HG03139 (cell line): ENCODE measurements around the gene P2RX5.

Experiments used
- ATAC-seq: cut with Tn5 transposase; IDR thresholded peaks from one replicate; pipeline ENCODE4 v1.9.1; 2021; ENCODE audit not compliant: unreplicated experiment

The P2RX5 gene

GRCh38 chr17:3657874-3658783 is 37.8 kb downstream of the P2RX5 start:
- no peak for ATAC-seq

GRCh38 chr17:3657588-3657869 is 38.4 kb downstream of the P2RX5 start:
- no peak for ATAC-seq

GRCh38 chr17:3656755-3657587 is 39.0 kb downstream of the P2RX5 start:
- ATAC-seq = no peak

- no peak for ATAC-seq
Observed at GRCh38 chr17:3656353-3656752, 39.6 kb downstream of the P2RX5 start.

- no peak for ATAC-seq
Observed at GRCh38 chr17:3655766-3656165, 40.2 kb downstream of the P2RX5 start.

DNA sequence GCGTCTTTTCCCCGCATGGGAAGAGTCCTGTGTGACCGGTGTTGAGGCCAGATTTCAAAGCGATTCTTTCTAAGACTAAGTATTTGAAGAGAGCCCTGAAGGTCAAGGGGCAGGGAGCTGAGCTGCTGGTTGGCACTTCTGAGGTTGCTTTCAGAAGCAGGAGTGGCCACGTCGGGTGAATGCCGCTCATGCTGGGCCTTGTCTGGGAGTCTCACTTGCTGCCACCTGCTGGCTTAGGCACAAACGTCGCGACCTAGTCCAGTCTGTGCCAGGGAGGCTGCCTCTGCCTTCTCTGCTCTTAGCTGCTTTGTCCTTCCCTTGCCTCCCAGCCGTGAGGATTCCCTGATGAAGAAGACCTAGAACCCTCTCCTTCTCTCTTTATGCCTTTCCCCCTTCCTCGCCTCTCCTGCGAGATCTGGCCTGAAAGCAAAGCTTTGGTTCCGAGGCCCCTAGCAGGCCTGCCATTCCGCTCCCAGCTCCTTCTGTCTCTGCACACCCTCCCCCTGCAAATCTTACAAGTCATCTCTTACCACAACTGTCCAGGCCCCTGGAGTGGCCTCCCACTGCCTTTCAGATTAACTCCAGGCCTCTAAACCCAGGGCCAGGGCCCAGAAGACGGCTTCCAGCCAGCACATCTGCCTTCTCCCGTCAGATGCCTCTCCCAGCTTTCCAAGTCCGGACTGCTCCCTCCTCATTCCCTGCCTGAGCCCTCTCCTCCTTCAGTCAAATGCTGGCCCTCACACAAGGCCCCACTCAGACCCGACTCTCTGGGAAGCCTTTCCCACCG is 48.0 kb downstream of the P2RX5 start:
- ATAC-seq = no peak

DNA sequence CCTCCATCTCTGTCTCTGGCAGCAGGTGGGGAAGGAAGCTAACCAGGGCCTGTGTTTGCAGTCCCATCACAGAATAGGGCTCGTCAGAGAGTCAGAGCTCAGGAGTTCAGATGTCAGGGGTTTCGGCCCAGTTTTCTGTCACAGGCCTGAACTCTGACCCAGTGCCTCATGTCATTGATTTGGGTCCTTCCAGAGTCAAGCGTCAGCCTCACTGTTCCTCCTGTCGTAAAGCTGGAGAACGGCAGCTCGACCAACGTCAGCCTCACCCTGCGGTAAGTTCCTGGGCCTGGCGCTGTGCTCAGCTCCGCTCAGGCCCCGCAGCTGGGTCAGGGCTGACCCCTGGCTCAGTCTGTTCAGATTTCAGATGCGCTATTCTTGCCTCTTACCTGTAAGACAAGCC is 48.7 kb downstream of the P2RX5 start:
- ATAC-seq = no peak

DNA sequence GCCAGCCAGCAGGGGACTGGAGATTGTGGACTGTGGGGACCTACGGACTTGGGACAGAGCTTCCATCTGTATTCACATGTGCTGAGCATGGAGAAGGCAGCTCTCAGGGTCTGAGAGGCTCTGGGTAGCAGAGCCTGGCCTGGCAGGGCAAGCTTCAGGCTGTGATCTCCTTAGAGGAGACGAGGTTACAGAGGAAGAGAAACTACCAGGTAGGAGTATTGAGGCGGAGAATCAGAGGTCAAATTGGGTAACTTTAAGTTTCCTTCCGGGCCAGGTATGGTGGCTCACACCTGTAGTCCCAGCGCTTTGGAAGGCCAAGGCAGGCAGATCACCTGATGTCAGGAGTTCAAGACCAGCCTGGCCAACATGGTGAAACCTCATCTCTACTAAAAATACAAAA is 50.6 kb downstream of the P2RX5 start:
- ATAC-seq = no peak

DNA sequence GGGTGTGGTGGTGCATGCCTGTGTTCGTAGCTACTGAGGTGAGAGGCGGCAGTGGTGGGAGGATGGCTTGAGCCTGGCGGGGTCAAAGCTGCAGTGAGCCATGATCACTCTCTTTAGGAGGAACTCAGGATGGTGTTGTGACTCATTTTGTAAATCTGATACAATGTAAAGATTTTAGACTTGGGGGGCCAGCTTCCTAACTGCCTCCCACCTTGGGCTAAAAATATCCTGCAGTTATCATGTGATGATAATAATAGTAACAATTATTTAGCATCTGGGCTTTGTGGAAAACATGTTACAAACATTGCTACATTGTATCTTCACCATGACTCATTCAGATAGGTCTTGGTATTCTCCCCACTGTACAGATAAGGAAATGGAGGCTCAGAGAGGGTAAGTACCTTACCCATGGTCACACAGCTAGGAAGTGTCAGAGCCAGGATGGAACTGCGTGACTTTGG is 52.0 kb downstream of the P2RX5 start:
- no peak for ATAC-seq

DNA sequence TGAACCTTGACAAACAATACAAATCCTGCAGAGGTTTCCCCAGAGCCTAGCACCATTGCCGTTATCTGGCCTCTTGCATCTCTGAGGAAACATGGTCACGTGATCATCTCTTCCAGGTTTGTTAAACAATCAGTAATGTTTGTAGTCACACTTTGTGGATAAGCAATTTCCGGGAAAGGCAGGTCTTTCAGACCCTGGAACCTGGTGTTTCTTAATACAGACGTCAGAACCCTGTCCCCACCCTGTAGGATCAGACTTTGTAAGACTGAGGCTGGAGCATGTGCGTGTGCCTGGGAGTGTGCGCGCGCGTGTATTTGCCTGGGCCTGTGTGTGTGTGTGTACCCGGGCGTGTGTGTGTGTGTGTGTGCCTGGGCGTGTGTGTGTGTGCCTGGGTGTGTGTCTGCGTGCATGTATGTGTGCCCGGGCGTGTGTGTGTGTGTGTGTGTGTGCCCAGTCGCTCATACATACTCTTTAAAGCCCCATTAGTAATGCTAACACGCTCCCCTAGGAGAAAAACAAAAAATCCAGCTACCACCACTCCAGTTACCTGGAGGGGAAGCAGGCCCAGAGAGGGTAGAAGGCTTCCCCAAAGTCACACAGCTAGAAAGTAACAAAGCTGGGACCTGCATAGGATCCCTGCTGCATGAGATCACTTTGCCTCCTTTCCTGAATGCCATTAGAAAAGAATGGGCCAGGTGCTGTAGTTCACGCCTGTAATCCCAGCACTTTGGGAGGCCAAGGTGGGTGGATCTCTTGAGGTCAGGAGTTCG is 54.1 kb downstream of the P2RX5 start:
- ATAC-seq = no peak

GRCh38 chr17:3641014-3641413 is 54.9 kb downstream of the P2RX5 start:
- no peak for ATAC-seq

DNA sequence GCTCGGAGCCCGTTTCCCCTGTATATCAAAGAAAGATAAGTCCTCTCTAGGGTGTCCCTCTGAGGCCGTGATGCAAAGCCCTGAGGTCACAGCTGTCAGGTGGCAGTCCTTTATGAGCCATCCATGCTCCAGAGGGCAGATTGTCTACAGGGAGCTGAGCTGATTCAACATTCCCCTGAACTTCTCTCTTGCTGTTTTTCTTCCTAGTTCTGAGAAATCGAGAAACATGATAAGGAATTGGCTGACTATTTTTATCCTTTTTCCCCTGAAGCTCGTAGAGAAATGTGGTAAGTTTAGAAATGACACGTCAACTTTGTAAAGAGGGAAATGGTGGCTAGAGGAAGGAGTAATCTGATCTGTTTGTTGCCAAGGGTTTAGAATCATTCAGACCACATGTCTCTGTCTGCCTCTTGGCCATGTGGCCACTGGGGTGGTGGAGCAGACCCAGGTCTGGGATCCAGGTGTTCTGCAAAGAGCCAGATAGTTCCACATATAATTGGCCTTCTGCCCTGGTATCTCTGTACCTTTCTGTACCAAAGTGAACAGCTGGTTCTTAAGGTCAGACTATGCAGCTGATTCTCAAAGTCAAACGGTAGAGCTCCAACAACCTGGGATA is 55.9 kb downstream of the P2RX5 start:
- no peak for ATAC-seq

GRCh38 chr17:3636908-3637373 is 59.0 kb downstream of the P2RX5 start:
- peak; percentile 6 for ATAC-seq

- ATAC-seq = peak; percentile 93
Observed at GRCh38 chr17:3636154-3636907, 59.6 kb downstream of the P2RX5 start, which contains the start of the genes CTNS and SHPK. Gene CTNS, plus strand, starts transcription at chr17:3636760. Its CDS starts 3,447 bp downstream, at chr17:3640207. Gene SHPK, minus strand, starts transcription at chr17:3636250. Its CDS starts 31 bp downstream, at chr17:3636219.

- ATAC-seq = no peak
Observed at GRCh38 chr17:3635474-3636153, 60.3 kb downstream of the P2RX5 start.

DNA sequence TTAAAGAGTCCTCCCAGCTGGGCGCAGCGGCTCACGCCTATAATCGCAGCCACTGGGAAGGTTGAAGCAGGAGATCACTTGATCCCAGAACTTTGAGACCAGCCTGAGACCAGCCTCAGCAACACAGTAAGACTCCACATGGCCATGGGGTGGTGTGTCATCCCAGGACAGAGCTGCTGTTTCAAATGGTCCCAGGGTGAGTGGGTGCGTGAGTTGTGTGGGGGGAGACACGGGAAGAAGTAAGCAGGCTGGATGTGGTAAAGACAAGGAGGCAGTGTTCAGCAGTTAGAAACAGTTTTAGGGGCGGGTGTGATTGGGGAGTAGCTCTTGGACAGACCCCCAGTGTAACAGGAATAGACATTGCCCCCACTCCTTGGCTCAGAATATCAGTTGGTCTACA is 63.7 kb downstream of the P2RX5 start:
- no peak for ATAC-seq

GRCh38 chr17:3630781-3631180 is 65.2 kb downstream of the P2RX5 start:
- ATAC-seq = no peak

- no peak for ATAC-seq
Observed at GRCh38 chr17:3627769-3628167, 68.2 kb downstream of the P2RX5 start.
